ENCODE data around the gene RPL39. TPM values are rescaled to one million over a fixed set of nuclear protein-coding genes. Genes with fewer than 3 reads are reported as not detected.

Gene RPL39
- total and polyA plus RNA-seq, 4 donors, result 623 to 2,860 (median 640) TPM

GRCh38 chrX:119759248-119759766 lies 32.1 kb downstream of the RPL39 start:
- Histone ChIP-seq H3K27me3 (ENCODE audit: control insufficient read depth in 4 of 4, insufficient read depth in 4 of 4, low read length in 3 of 4) (peaks cover 0 to 3% (median 0%) of the 10 kb centered on the region in 4 donors), H3K36me3 (ENCODE audit: control insufficient read depth in 4 of 4, insufficient read depth in 3 of 4, low read depth in 1 of 4, low read length in 3 of 4) (no peaks in the 10 kb centered on the region), H3K27ac (ENCODE audit: low read depth in 1 of 2, low read length in 2 of 2) (no peak overlapping the region), H3K9me3 (ENCODE audit: control insufficient read depth in 4 of 4, low read length in 3 of 4) (no peaks in the 10 kb centered on the region), H3K9ac (ENCODE audit: low read depth in 1 of 2, low read length in 2 of 2) (no peak overlapping the region), H3K4me1 (ENCODE audit: control insufficient read depth in 4 of 4, insufficient read depth in 4 of 4, low read length in 3 of 4) (peaks cover 1 to 18% (median 3%) of the 10 kb centered on the region in 4 donors), H3K4me3 (ENCODE audit: low read depth in 1 of 3, low read length in 3 of 3) (peak overlapping the region in 1 of 3 donors; percentile 55)
- no peak for DNase-seq (ENCODE audit: low spot score)
- WGBS, result 38% methylated on average over 44 of the region's 44 CpGs
- TF ChIP-seq TAF1 (conservative IDR thresholded peaks at IDR 0.05) (no peak), REST (IDR thresholded peaks at IDR 0.05) (no peak), FOXA2 (IDR thresholded peaks at IDR 0.05) (no peak), GABPA (IDR thresholded peaks at IDR 0.05 in 1 of 2, conservative IDR thresholded peaks at IDR 0.05 in 1 of 2) (no peak), MAX (IDR thresholded peaks at IDR 0.05) (no peak), EGR1 (IDR thresholded peaks at IDR 0.05; ENCODE audit: low read depth in 2 of 2) (no peak), RXRA (IDR thresholded peaks at IDR 0.05) (no peak)
- TF ChIP-seq, protein P1, sequence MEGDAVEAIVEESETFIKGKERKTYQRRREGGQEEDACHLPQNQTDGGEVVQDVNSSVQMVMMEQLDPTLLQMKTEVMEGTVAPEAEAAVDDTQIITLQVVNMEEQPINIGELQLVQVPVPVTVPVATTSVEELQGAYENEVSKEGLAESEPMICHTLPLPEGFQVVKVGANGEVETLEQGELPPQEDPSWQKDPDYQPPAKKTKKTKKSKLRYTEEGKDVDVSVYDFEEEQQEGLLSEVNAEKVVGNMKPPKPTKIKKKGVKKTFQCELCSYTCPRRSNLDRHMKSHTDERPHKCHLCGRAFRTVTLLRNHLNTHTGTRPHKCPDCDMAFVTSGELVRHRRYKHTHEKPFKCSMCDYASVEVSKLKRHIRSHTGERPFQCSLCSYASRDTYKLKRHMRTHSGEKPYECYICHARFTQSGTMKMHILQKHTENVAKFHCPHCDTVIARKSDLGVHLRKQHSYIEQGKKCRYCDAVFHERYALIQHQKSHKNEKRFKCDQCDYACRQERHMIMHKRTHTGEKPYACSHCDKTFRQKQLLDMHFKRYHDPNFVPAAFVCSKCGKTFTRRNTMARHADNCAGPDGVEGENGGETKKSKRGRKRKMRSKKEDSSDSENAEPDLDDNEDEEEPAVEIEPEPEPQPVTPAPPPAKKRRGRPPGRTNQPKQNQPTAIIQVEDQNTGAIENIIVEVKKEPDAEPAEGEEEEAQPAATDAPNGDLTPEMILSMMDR (IDR thresholded peaks at IDR 0.05; ENCODE audit: low read depth, low read length, missing input control), result no peak

GRCh38 chrX:119758731-119759247 lies 32.6 kb downstream of the RPL39 start:
- H3K9me3 ChIP-seq (ENCODE audit: control insufficient read depth in 4 of 4, low read length in 3 of 4), result no peaks in the 10 kb centered on the region
- TF ChIP-seq, protein P1 (IDR thresholded peaks at IDR 0.05; ENCODE audit: low read depth, low read length, missing input control), result no peak
- TF ChIP-seq NR2F2 (IDR thresholded peaks at IDR 0.05) (no peak), MAX (IDR thresholded peaks at IDR 0.05) (no peak), YY1 (IDR thresholded peaks at IDR 0.05) (no peak), EGR1 (IDR thresholded peaks at IDR 0.05; ENCODE audit: low read depth in 2 of 2) (no peak), GABPA (IDR thresholded peaks at IDR 0.05 in 1 of 2, conservative IDR thresholded peaks at IDR 0.05 in 1 of 2) (no peak), TAF1 (conservative IDR thresholded peaks at IDR 0.05) (no peak), SP1 (IDR thresholded peaks at IDR 0.05) (no peak), RAD21 (IDR thresholded peaks at IDR 0.05) (no peak)
- H3K4me3 ChIP-seq (ENCODE audit: low read depth in 1 of 3, low read length in 3 of 3), result peak overlapping the region in 1 of 3 donors; percentile 55
- DNase-seq (ENCODE audit: low spot score), result no peak
- H3K27me3 ChIP-seq (ENCODE audit: control insufficient read depth in 4 of 4, insufficient read depth in 4 of 4, low read length in 3 of 4), result no peaks in the 10 kb centered on the region
- H3K36me3 ChIP-seq (ENCODE audit: control insufficient read depth in 4 of 4, insufficient read depth in 3 of 4, low read depth in 1 of 4, low read length in 3 of 4), result no peaks in the 10 kb centered on the region
- H3K9ac ChIP-seq (ENCODE audit: low read depth in 1 of 2, low read length in 2 of 2), result no peak overlapping the region
- peaks cover 1 to 18% (median 3%) of the 10 kb centered on the region in 4 donors for H3K4me1 ChIP-seq (ENCODE audit: control insufficient read depth in 4 of 4, insufficient read depth in 4 of 4, low read length in 3 of 4)
- 2% methylated on average over 54 of the region's 54 CpGs for WGBS
- peak overlapping the region in 1 of 2 donors; percentile 3 for H3K27ac ChIP-seq (ENCODE audit: low read depth in 1 of 2, low read length in 2 of 2)

Measured in liver (tissue), 9 donors.